Measurements from ENCODE around the gene CGNL1.

Gene CGNL1

GRCh38 chr15:57552678-57553334 is 176.5 kb downstream of the CGNL1 start:
- no peak for DNase-seq

DNA sequence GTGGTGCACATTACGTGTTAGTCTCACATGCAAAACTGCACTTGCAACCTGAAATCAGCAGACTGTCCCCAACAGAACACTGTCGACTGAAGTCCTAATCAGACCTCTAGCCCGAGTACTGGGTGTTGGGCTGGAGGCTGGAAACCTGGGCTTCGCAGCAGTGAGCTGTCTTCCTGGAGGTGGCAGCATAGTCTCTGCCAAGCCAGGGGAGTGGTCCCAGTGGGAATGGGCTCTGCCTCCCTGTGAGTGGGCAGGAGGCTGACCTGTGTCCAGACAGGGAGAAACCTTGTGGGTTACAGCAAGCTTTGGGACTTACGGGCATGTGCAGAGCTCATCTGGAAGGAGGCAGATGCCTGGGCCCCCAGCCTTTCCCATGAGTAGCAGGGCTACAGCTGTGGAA is 177.2 kb downstream of the CGNL1 start:
- DNase-seq = no peak

GRCh38 chr15:57554063-57554811 is 177.9 kb downstream of the CGNL1 start:
- no peak for DNase-seq

DNA sequence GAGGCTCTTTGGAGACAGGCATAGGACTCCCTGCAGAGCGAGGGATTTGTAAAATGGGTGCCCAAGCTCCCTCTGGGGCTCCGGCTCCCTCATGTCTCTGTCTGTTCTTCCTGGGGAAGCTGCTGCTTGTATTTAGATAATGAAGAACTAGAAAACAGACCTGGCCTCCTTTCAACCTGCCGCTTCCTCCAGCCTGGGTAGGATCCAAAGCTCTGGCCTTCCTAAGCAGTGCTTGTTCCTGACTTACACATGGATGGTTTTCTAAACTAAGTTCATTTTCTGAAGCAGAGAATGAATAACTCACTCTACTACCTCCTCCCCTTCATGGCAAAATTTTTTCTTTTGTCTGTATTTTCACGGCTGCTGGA is 178.5 kb downstream of the CGNL1 start:
- DNase-seq = no peak

DNA sequence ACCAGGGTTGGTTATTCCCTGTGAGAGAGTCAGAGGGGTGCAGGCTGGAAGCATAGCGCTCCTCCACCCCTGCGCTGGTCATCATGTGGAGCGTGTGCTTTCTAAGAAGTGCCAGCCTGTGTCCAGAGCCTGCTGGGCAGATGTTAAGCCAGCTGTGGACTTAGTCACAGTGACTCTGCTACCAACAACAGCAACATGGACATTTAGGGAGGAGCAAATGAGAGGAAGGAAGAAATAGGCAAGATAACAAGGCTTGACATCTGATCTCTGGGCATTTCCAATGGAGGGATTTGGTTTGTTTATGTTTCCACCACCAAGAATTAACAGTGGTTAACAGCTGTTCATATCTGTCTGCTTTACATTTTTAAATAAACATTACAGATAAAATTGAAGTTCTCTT is 179.0 kb downstream of the CGNL1 start:
- no peak for DNase-seq

GRCh38 chr15:57556040-57556439 is 179.7 kb downstream of the CGNL1 start:
- DNase-seq = no peak

DNA sequence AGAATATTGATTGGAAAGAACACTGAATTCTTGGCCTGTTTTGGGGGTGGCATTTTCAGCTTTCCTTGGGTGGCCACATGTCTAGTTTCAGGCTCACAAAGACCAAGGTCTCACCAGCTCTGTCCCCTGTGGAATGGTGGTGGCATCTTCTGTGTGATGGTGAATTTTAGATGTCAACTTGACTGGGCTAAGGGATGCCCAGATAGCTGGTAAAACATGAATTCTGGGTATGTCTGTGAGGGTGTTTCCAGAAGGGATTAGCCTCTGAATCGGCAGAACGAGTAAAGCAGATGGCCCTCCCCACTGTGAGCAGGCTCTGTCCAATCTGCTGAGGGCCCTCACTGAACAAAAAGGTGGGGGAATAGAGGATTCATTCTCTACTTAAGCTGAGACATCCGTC is 181.0 kb downstream of the CGNL1 start:
- no peak for DNase-seq

GRCh38 chr15:57557810-57558209 is 181.5 kb downstream of the CGNL1 start:
- DNase-seq = no peak

- peak; percentile 82 for DNase-seq
Measured at GRCh38 chr15:57559875-57560274, 183.6 kb downstream of the CGNL1 start.

GRCh38 chr15:57561041-57561711 is 184.9 kb downstream of the CGNL1 start:
- peak; percentile 67 for DNase-seq

DNA sequence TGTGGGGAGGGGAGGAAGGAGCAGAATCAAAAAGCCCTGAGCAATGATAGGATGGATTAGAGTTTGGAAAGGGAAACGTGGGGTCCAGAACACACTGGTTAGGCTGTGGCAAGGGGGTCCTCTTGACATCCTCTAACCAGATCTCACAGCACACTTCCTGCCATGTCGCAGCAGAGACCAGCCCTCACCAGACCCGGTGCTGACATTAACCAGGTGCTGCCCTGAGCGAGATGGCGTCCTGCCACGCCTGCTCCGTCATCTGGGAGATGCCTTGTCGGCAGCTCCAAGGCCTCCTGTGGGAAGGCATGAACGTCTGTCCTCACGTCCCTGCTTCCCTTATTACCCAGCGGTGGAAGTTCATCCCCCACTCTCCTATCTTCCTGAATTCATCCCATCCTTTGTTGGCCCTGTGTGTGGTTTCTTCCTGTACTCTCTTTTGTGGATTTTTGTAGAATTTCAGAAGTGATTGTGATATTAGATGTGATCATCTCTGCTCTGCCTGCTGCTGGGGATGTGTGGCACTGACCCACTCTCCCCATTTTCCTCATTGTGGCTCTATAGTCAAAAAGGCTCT is 186.0 kb downstream of the CGNL1 start:
- DNase-seq = no peak

- no peak for DNase-seq
Measured at GRCh38 chr15:57563416-57563815, 187.1 kb downstream of the CGNL1 start.

- no peak for DNase-seq
Measured at GRCh38 chr15:57565311-57565710, 189.0 kb downstream of the CGNL1 start.

GRCh38 chr15:57566834-57567233 is 190.5 kb downstream of the CGNL1 start:
- DNase-seq = no peak

- DNase-seq = no peak
Measured at GRCh38 chr15:57567891-57568290, 191.6 kb downstream of the CGNL1 start.

DNA sequence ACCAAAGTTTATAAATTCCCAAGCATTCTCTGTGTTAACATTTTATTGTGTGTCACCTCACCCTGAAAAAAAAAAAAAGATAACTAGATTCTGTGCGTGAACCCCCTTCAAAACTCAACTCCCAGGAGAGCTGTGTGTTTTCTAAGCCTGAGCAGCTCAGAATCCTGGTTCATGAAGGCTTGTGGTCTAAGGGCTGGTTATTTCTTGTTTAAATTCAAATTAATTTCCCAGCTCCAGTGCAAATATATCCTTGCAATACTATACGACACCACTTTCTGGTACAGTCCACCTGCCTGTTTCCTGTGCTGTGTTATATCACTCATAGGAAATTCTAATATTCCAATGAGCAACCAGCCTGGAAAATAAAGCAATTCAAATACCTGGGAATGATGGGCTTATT is 192.0 kb downstream of the CGNL1 start:
- DNase-seq = no peak

DNA sequence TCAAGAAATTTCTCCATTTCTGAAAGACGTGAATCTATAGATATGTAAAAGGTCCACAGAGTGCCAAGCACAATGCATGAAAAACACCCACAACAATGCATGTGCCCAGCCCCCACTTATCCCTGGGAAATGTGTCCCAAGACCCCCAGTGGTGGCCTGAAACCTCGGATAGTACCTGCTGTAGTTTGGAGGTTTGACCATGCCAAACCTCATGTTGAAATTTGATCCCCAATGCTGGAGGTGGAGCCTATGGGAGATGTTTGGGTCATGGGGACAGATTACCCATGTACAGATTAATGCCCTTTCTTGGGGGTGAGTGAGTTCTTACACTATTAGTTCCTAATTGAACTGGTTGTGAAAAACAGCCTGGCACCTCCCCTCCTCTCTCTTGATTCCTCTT is 194.0 kb downstream of the CGNL1 start:
- DNase-seq = no peak

DNA sequence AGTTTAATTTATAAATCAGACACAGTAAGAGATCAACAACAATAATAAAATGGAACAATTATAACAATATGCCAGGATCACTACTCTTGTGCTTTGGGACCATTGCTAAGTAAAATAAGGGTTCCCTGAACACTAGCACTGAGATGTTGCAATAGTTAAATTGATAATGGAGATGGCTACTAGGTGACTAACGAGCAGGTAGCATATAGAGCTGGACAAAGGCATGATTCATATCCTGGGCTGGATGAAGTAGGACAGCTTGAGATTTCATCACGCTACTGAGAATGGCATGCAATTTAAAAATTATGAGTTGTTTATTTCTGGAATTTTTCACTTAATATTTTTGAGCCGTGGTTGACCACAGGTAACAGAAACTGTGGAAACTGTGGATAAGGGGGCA is 194.7 kb downstream of the CGNL1 start:
- no peak for DNase-seq

- no peak for DNase-seq
Measured at GRCh38 chr15:57571725-57572124, 195.4 kb downstream of the CGNL1 start.

DNA sequence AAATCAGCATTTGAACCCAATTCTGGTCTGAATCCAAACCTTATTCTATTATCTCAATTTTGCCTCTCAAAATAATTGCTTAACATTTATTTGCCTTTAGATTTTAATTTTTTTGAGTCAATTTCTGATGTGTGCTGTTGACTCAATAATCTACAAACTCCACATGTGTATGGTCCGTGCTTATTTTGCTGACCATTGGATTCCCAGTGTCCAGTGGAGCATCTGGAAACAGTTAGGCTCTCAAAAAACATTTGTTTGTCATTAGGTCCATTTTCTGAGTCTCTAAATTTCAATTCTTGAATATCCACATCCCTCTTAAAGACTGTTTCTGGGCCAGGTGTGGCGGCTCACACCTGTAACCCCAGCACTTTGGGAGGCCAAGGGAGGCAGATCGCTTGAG is 196.2 kb downstream of the CGNL1 start:
- no peak for DNase-seq

- DNase-seq = no peak
Measured at GRCh38 chr15:57573151-57573550, 196.8 kb downstream of the CGNL1 start.

GRCh38 chr15:57575363-57575762 is 199.1 kb downstream of the CGNL1 start:
- no peak for DNase-seq

GRCh38 chr15:57578288-57578900 is 202.1 kb downstream of the CGNL1 start:
- no peak for DNase-seq
